ENCODE measurements around the gene PPP1R15B. TPM values are rescaled to one million over a fixed set of nuclear protein-coding genes. Genes with fewer than 3 reads are reported as not detected.

PPP1R15B gene
- total RNA-seq, 1 experiment from 2014 or later = 45.9 TPM

GRCh38 chr1:204376465-204376864, 35.2 kb downstream of the PPP1R15B start:
- Histone ChIP-seq H3K79me2 (ENCODE audit: insufficient read depth, low read length) (no peaks in the 10 kb centered on the region), H4K91ac (ENCODE audit: insufficient read length, low read depth, low read length) (no peak overlapping the region), H3K4ac (ENCODE audit: low read depth, low read length) (no peak overlapping the region), H4K8ac (replicated peaks; ENCODE audit: insufficient read length, low read depth, low read length) (no peak overlapping the region), H4K20me1 (ENCODE audit: control insufficient read depth, insufficient read depth, insufficient read length) (peaks cover 2% of the 10 kb centered on the region), H3K4me2 (ENCODE audit: insufficient read depth, insufficient read length, low read length) (no peak overlapping the region), H3K23ac (ENCODE audit: insufficient read length, low read depth, low read length) (no peak overlapping the region), H3K27ac (ENCODE audit: insufficient read length, low read depth, low read length) (no peak overlapping the region), H2AK5ac (ENCODE audit: insufficient read length, low read length) (no peak overlapping the region), H2BK20ac (ENCODE audit: low read depth, low read length, poor library complexity, severe bottlenecking) (no peak overlapping the region), H3T11ph (ENCODE audit: low read length) (no peak overlapping the region), H3K79me1 (ENCODE audit: insufficient read depth, low read depth, low read length, poor library complexity, severe bottlenecking) (no peaks in the 10 kb centered on the region), H2AFZ (ENCODE audit: low read length) (no peak overlapping the region), H4K5ac (ENCODE audit: insufficient read length, low read depth, low read length) (no peak overlapping the region), H3K4me1 (ENCODE audit: insufficient read depth, low read length) (peaks cover 2% of the 10 kb centered on the region; the same call in 1 of the 2 replicates), H3K23me2 (ENCODE audit: insufficient read length, low read depth, low read length, poor library complexity, severe bottlenecking) (peaks cover 10% of the 10 kb centered on the region), H2BK15ac (ENCODE audit: low read depth, low read length) (no peak overlapping the region), H3K18ac (ENCODE audit: insufficient read length, low read depth, low read length) (no peak overlapping the region), H3K9ac (ENCODE audit: extremely low read depth, insufficient read length, low read length) (no peak overlapping the region), H2BK120ac (ENCODE audit: low read depth, low read length, poor library complexity, severe bottlenecking) (no peak overlapping the region), H2BK5ac (ENCODE audit: insufficient read length, low read length) (no peak overlapping the region), H3K9me3 (ENCODE audit: control insufficient read depth, low read depth, low read length) (no peaks in the 10 kb centered on the region), H3K14ac (ENCODE audit: insufficient read depth, low read length) (no peak overlapping the region), H3K27me3 (ENCODE audit: insufficient read depth, low read length) (peaks cover 17% of the 10 kb centered on the region; the same call in 1 of the 2 replicates), H2BK12ac (ENCODE audit: insufficient read length, low read depth, low read length) (no peak overlapping the region), H3K56ac (ENCODE audit: insufficient read length, low read depth, low read length) (no peak overlapping the region)
- Mint-ChIP-seq H3K27me3 (ENCODE audit: low read depth) (peaks cover 44% of the 10 kb centered on the region), H3K36me3 (ENCODE audit: insufficient read depth in 1 of 3, low read depth in 3 of 3) (no peaks in the 10 kb centered on the region), H3K4me3 (no peak overlapping the region), H3K27ac (no peak overlapping the region), H3K9me3 (no peaks in the 10 kb centered on the region), H3K4me1 (peaks cover 8 to 9% of the 10 kb centered on the region in 2 experiments)
- TF ChIP-seq CTCF (conservative IDR thresholded peaks at IDR 0.05) = no peak
- DNase-seq = no peak
- no CpG with 5 or more reads among the region's 6 CpGs for WGBS (ENCODE audit: extremely low coverage, insufficient read length, low lambda C conversion rate)
